Superior temporal gyrus (tissue), 1 donor: ENCODE data around the gene CFAP43.

Experiments used
- DNase-seq: peaks from one replicate; pipeline ENCODE4 v3.0.0-alpha.2; 2016; ENCODE audit errors: extremely low spot score

The CFAP43 gene

GRCh38 chr10:104143829-104144228 is 88.3 kb downstream of the CFAP43 start:
- DNase-seq = no peak

GRCh38 chr10:104142081-104142480 is 90.1 kb downstream of the CFAP43 start:
- DNase-seq = no peak

GRCh38 chr10:104139221-104139620 is 92.9 kb downstream of the CFAP43 start:
- no peak for DNase-seq

DNA sequence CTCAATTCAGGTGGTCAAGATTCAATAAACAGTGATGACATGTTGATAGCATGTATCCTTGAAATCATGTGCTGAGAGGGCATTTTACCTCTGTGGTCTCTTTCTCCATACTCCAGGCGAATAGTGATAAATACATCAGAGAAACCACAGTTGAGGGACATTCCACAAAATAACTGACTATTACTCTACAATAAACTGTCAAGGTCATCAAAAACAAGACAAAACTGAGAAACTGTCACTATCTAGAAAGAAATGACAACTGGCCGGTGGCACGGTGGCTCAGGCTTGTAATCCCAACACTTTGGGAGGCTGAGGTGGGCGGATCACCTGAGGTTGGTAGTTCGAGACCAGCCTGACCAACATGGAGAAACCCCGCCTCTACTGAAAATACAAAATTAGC is 94.0 kb downstream of the CFAP43 start:
- DNase-seq = no peak

DNA sequence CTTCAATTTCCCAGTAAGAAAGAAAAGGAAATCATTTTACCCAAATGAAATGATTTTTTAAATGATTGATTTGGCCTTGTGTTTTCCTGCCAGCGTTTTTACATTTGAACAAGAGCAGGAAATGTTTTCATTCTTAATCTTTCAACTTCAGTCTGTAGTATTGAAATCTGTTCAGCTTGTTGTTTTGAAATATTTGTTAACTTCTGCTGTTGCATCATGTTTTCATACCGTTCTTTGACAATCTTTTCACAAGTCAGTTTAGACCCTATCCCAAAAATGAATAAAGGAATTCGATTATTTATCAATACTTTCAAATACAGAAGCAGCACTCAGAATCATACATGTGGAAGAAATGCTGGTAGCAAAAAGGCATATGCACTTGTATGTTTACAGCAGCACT is 102.1 kb downstream of the CFAP43 start:
- no peak for DNase-seq

DNA sequence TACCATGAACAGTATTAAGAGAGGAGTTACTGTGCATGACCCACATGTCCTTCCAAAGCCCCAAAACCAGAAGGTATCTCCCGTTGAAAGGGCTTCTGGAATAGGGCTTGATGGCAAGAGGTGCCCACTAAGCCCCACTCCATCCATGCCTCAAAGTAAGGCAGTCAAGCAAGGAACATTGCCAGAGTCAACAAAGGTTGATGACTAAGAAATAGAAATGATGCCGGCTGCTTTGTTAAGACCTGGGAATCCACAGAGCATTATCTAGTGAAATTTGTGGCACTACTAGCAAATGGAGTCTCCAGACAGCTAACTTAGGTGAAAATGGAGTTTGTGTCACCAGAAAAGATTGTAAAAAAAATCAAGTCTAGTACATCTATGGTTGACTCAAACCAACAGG is 104.0 kb downstream of the CFAP43 start:
- no peak for DNase-seq

DNA sequence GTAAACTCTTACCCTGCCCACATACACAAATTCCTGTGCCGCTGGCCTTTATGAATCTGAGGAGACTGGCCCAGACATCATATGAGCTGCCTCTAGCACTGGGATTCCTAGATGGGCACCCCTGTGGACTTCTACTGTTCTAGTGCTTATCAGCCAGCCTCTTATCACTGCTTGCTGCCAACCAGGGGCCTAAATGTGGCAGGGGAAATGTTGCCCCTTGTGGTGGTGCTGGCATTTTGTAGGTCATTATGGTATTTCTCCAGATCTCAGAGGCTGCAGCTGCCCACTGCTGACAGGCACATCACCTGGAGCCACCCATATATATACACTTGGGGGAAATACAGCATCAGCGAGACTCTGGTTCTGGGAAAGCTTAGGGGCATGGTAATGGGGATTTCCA is 104.8 kb downstream of the CFAP43 start:
- no peak for DNase-seq

DNA sequence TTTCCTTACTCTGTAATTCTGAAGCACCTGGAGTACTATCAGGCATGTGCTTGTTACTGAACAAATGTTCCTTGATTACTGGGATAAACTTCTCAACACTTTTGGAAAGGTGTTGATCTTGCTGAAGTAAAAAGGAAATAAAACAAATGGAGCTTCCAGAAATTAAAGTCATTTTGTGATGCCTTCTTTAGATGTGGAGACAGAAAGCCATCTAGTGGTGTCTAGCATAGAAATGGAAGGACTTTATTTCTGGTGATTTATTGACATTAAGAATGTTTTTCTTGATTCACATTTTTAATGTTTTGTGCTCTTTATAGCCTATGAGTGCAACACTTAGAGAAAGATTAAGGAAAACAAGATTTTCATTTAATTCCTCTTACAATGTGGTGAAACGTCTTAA is 108.8 kb downstream of the CFAP43 start:
- peak; percentile 83 for DNase-seq

DNA sequence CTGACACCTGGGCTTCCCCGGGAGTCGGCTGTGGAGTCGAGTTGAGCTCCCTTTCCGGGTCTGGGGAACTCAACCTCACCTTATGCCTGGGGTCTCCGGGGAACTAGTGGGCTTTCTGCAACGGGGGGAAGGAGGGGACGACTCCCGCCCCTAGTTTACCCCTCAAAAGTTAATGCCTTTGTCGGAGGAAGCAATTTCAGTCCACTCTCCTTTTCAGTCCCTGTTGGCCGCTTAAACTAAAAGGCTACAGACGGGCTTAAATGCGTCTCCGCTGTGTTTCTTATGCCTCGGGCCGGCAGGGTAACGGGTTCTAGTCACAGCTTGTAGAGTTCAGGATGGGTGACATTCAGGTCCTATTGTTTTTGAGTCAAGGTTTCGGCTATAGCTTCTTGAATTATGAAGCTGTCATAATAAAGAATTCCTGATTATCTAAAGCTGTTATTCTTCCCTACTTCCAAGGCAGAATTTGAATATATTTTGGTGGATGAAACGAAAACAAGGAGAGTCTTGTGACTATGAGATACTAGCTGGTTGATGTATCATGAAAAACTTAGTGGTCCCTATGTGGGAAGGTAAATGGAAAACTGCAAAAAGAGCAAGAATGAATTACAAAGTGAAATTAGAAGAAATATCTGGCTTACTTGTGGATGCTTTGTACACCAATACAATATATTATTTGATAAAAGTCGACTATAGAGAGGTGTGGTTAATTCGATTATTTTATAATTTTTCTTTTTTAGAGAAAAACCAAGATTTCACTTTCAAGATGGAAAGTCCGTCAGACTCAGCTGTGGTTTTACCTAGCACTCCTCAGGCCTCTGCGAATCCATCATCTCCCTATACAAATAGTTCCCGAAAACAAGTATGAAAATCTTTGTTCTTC is 109.7 kb downstream of the CFAP43 start:
- DNase-seq = peak; percentile 72

- peak; percentile 97 for DNase-seq
Measured at GRCh38 chr10:104121485-104122224, 110.5 kb downstream of the CFAP43 start, which contains the start of gene SFR1. Gene SFR1, plus strand, starts transcription at chr10:104122171. Its CDS starts 13 bp downstream, at chr10:104122184.

DNA sequence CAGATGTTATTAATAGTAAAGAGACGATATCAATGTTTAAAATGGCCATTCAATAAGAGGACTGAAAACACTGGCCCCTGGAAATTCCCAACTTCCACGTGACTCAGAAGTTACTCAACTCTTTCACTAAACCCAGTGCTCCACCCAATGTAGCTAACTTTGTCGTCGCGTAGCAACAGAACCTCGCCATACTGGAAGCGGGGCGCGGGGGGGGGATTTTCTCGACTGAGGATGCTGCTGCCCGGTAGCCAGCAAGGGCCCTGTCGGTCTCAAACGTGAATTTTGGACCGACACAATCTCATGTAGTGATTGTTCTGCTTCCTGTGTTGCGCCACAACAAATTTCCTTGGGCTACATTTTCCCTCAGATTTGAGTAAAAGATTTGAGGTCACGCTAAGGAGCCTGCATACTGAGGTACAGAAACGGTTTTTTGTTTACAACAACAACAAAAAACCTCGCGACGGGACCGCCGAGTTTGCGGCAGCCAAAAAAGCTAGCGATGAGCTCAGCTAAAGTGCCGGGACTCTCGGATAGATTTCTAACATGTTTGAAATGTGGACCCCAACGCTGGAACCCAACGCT is 111.2 kb downstream of the CFAP43 start:
- peak; percentile 74 for DNase-seq

- DNase-seq = no peak
Measured at GRCh38 chr10:104120512-104120902, 111.7 kb downstream of the CFAP43 start.

GRCh38 chr10:104119996-104120395 is 112.2 kb downstream of the CFAP43 start:
- DNase-seq = no peak

DNA sequence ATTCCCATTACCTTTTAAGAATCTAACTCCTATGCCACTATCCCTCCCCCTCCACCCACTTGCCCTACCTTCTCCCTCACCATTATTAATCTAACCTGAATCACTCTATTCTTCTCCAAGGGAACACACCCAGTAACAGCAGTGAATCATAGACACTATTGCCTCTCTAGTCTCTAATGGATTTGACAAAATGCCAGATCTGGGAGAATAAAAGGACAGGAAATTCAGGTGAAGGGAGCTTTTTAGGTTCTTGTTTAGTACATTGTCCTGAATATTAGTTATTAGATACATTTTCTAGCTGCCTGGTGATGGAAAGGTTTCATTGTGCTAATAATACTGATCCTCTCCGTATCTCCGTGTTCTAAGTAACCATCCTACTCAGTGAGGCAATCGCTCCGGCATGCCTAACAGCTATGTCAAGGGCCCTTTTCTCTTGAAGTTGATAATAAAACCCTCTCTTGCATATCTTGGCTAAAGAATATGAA is 114.3 kb downstream of the CFAP43 start:
- no peak for DNase-seq

DNA sequence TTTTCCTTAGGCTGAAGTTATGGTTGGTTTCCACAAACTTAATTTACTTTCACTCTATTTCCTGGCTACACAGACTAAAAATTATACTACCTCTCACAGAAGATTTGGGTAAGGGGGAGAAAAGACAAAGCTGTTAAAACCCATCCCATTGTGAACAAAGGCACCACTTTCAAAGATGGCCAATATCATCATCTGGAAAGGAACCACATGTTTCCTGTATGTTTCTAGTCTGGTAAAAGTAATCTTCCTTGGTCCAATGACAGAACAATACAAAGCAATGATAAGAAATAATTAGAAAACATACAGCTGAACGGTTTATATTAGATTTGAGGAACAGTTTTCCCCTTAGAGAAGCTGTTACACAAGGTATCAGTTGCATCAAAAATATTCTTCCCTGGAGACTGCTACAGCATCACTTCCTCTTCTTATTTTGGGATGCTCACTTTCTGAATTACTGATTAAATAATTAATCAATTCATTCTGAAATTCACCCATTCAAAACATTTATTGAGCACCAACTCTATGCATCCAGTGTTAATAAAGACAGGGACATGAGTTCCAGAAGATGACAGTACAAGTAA is 118.7 kb downstream of the CFAP43 start:
- no peak for DNase-seq

- DNase-seq = no peak
Measured at GRCh38 chr10:104109908-104110662, 122.1 kb downstream of the CFAP43 start.

GRCh38 chr10:104104926-104105325 is 127.2 kb downstream of the CFAP43 start:
- DNase-seq = no peak

- no peak for DNase-seq
Measured at GRCh38 chr10:104104418-104104817, 127.7 kb downstream of the CFAP43 start.

GRCh38 chr10:104103956-104104355 is 128.2 kb downstream of the CFAP43 start:
- no peak for DNase-seq

DNA sequence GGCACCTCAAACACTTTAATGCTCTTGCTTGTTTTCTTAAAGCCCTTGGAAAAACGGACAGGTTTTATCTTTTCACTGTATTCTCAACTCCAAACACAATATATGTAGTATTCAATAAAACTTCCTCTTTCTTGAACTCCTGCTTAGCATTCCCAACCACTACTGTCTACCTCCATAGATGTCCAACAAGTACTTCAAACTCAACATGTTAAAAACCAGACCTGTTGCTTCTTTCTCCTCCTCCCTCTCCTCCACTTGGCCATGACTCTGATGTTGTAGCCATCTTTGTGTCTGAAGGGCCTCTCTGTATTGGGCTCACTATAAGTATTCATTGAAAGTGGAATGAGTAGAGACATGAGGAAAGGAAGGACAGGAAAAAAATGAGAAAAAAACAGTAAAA is 130.3 kb downstream of the CFAP43 start:
- DNase-seq = no peak

GRCh38 chr10:104100795-104101194 is 131.4 kb downstream of the CFAP43 start:
- DNase-seq = no peak
